ENCODE measurements around the gene EIF2A. TPM values are rescaled to one million over a fixed set of nuclear protein-coding genes. Genes with fewer than 3 reads are reported as not detected.
A peak's percentile ranks its signal among the peaks of the same experiment; 100 is the strongest.

The EIF2A gene
- total and polyA plus RNA-seq, 2 of the 13 experiments (the other 11 are each of a cell fraction or from before 2014, with no cell fraction given), result 124 to 139 TPM

- peak; percentile 79 for TF ChIP-seq ZNF280B (CRISPR knock-in tag; IDR thresholded peaks at IDR 0.05; ENCODE audit: borderline replicate concordance)
- TF ChIP-seq ZC3H13 (CRISPR knock-in tag; IDR thresholded peaks at IDR 0.05), result peak; percentile 98
- 0 out of 2 replicates have a peak, but pooled peaks have one; percentile 5 for TF ChIP-seq ZNF670 (CRISPR knock-in tag; IDR thresholded peaks at IDR 0.05; ENCODE audit: borderline replicate concordance)
- no peak for TF ChIP-seq SRSF4 (IDR thresholded peaks at IDR 0.05; ENCODE audit: low read depth, low read length, poor library complexity, severe bottlenecking)
- 0 out of 2 replicates have a peak, but pooled peaks have one; percentile 22 for TF ChIP-seq ZNF562 (CRISPR knock-in tag; IDR thresholded peaks at IDR 0.05; ENCODE audit: borderline replicate concordance)
- TF ChIP-seq ZNF143 (CRISPR knock-in tag; IDR thresholded peaks at IDR 0.05), result peak; percentile 54; the same call in 1 of the 2 replicates
- TF ChIP-seq ATF7-NPFF (CRISPR knock-in tag; IDR thresholded peaks at IDR 0.05; ENCODE audit: low read depth), result no peak; the same call in 1 of the 2 replicates
- peak; percentile 54; the same call in 1 of the 2 replicates for TF ChIP-seq MXD1 (CRISPR knock-in tag; IDR thresholded peaks at IDR 0.05)
- no peak for TF ChIP-seq ISX (CRISPR knock-in tag; conservative IDR thresholded peaks at IDR 0.05)
- TF ChIP-seq UBTF (CRISPR knock-in tag; IDR thresholded peaks at IDR 0.05), result peak; percentile 98
- TF ChIP-seq NKX3-1 (CRISPR knock-in tag; IDR thresholded peaks at IDR 0.05), result 0 out of 2 replicates have a peak, but pooled peaks have one; percentile 50
- 0 out of 2 replicates have a peak, but pooled peaks have one; percentile 63 for TF ChIP-seq ZBTB7A (CRISPR knock-in tag; IDR thresholded peaks at IDR 0.05)
- peak; percentile 61; the same call in 1 of the 2 replicates for TF ChIP-seq BORCS8-MEF2B (CRISPR knock-in tag; IDR thresholded peaks at IDR 0.05)
- peak; percentile 97 for TF ChIP-seq PHF20 (CRISPR knock-in tag; IDR thresholded peaks at IDR 0.05)
- TF ChIP-seq BATF2 (CRISPR knock-in tag; IDR thresholded peaks at IDR 0.05), result peak; percentile 87; the same call in 1 of the 2 replicates
- TF ChIP-seq KDM2A (CRISPR knock-in tag; IDR thresholded peaks at IDR 0.05; ENCODE audit: borderline replicate concordance, low read depth), result peak; percentile 82
- TF ChIP-seq FOXM1 (CRISPR knock-in tag; IDR thresholded peaks at IDR 0.05), result no peak
- TF ChIP-seq SNAPC5 (CRISPR knock-in tag; IDR thresholded peaks at IDR 0.05; ENCODE audit: borderline replicate concordance), result peak; percentile 68; the same call in 1 of the 2 replicates
Measured at GRCh38 chr3:150546226-150547044, at the start of gene EIF2A, which contains the start of gene SERP1 (continued).
